NCI-H1092 (cell line): Measurements from ENCODE around the gene SEPTIN10.
"Not testable (repeated sequence)": the region's sequence is repeated elsewhere in the genome, so short reads cannot be mapped to it uniquely, and the experiment has no call there.

Source experiments
- DNase-seq: peaks from one replicate; lab custom pipeline; 2025; lab: John Stamatoyannopoulos, UW

Gene SEPTIN10

GRCh38 chr2:109545828-109546713 is 67.7 kb downstream of the SEPTIN10 start:
- peak; percentile 1 for DNase-seq

- no peak for DNase-seq
Observed at GRCh38 chr2:109542384-109542783, 71.4 kb downstream of the SEPTIN10 start.

- no peak for DNase-seq
Observed at GRCh38 chr2:109538546-109538945, 75.2 kb downstream of the SEPTIN10 start.

GRCh38 chr2:109537565-109538222 is 76.1 kb downstream of the SEPTIN10 start:
- no peak for DNase-seq

GRCh38 chr2:109536556-109536955 is 77.2 kb downstream of the SEPTIN10 start:
- not testable (repeated sequence) for DNase-seq

GRCh38 chr2:109535217-109535946 is 78.4 kb downstream of the SEPTIN10 start:
- no peak for DNase-seq

GRCh38 chr2:109533823-109534222 is 79.9 kb downstream of the SEPTIN10 start:
- no peak for DNase-seq

GRCh38 chr2:109532728-109533076 is 81.1 kb downstream of the SEPTIN10 start:
- no peak for DNase-seq

- DNase-seq, result no peak
Observed at GRCh38 chr2:109531896-109532727, 81.7 kb downstream of the SEPTIN10 start.

GRCh38 chr2:109531221-109531620 is 82.5 kb downstream of the SEPTIN10 start:
- DNase-seq, result no peak

- no peak for DNase-seq
Observed at GRCh38 chr2:109530712-109531111, 83.1 kb downstream of the SEPTIN10 start.

- DNase-seq, result no peak
Observed at GRCh38 chr2:109529532-109530449, 84.0 kb downstream of the SEPTIN10 start.

GRCh38 chr2:109528811-109529501 is 84.8 kb downstream of the SEPTIN10 start:
- DNase-seq, result no peak

- no peak for DNase-seq
Observed at GRCh38 chr2:109527846-109528705, 85.7 kb downstream of the SEPTIN10 start.

- DNase-seq, result no peak
Observed at GRCh38 chr2:109527079-109527478, 86.7 kb downstream of the SEPTIN10 start.

GRCh38 chr2:109526442-109526970 is 87.3 kb downstream of the SEPTIN10 start:
- DNase-seq, result no peak

GRCh38 chr2:109525836-109526235 is 87.9 kb downstream of the SEPTIN10 start:
- no peak for DNase-seq

GRCh38 chr2:109523536-109524361 is 90.0 kb downstream of the SEPTIN10 start:
- DNase-seq, result no peak
